Glomerular endothelial cell (primary cell): Measurements from ENCODE around the gene DGKG. TPM values are rescaled to one million over a fixed set of nuclear protein-coding genes. Genes with fewer than 3 reads are reported as not detected.

Experiments used
- DNase-seq: peaks from one replicate; pipeline ENCODE4 v3.0.0-alpha.2; 2011; ENCODE audit warnings: low read depth, low spot score; ENCODE audit errors: extremely low read depth
- total RNA-seq: library from RNA; depleted of rRNA; stranded (reverse); fragments of >200 nt; gene quantifications from 2 replicates; pipeline ENCODE4 v1.2.3, GENCODE V29; 2015

DGKG gene
- total RNA-seq, 1 donor from 2014 or later = 3.8 TPM

DNA sequence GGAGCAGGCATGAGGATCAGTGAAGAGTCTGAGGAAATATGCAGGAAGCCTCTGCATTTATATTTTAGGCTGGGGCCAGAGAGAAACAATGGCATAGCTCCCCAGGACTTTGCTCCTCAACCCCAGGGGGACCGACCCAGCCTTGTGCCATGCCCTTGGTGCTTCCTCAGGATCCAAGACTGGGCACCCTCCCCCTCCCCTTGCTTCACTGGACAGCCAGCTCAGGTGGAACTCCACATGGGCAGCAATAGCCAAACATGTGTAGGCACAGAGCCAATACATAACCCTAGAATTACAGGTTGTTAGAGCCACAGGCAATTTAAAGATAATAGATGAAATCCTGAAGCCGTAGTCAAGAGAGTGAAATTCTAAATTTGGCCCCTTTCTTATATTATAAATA lies 180.1 kb downstream of the DGKG start:
- no peak for DNase-seq

DNA sequence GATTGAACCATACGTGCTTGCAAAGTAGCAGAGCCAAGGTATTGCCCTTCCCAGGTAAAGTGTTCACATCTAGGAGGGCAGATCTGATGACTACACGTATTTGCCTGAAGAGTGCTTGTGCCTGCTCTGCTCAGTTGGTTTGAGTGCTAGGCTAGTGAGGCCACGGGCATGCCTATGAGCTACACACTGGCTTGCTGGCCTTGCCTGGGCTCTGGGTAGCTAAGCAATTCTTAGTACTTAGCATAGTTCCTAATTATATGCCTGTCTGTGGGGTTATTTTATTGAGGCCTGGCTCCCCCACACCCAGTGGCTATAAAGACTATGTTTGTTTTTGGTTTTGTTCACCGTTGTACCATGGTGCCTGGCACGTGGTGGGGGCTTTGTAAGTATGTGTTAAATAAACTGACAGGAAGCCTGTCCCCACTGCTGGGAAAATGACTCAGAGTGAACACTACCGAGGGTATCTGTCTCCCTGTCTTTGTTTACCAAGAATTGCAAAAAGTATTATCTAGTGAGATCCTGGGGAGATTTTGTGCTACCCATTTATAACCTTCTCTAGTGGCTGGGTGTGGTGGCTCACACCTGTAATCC lies 181.0 kb downstream of the DGKG start:
- no peak for DNase-seq

DNA sequence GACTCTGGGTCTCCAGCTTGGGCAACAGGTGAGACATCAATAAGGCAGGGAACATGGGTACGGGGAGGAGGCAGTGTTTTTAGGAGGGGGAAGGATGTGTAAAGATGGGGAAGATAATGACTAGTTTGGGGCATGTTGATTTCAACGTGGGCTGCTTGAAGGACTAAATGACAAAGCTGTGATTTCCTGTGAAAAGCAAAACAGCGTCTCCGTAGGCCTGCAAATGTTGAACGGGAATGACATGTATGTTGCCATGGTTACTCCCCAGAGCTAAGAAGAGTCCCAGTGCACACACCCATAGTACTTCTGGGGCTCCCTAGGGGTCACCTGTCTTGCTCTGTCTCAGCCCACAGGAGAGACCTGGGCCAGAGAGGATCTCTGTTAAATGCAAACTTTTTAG lies 181.9 kb downstream of the DGKG start:
- no peak for DNase-seq

DNA sequence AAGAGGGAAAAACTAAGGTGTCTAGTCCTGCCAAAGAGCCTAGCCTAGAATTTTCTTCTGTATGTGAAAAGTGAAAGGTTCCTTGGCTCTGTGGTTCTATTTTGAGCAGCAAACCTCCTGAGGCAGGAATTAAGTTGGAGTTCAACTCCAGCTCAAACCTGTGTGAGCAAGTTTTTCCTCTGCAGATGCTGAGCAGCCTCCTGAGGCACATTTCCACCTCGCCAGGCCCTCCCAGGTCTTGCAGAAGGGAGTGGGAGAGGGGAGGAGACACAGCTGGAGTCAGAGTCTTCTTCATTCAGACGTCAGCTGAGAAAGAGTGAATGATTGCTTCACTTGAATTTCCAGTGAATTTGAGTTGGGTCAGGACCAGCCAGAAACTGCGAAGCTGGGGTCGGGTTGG lies 183.6 kb downstream of the DGKG start:
- no peak for DNase-seq

DNA sequence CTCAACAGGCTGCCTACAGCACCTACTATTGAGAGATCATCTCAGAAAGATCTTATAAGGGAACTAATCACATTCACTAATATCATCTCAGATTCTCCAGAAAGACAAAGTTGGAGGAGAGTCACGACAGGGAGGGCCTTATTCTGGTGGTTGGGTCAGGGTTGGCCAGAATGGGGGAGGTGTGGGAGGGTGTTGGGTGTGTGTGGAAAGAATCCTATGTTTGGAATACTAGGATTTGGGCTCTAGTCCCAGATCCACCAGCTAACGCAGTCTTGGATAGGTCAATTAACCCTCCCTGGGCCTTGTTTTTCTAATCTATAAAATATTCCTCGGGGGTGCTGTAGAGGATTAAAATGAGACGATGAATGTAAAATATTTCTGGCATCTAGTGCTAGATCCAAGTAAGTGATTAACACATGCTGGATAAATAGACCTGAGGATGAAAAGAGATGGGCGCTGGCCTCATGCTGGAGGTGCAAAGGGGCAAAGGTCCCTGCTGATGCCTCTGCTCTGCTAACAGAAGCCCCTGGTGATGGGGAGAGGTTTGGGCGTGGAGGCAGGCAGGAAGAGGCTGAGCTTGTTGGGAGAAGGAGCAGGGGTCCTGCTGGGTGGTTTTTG lies 185.6 kb downstream of the DGKG start:
- no peak for DNase-seq

DNA sequence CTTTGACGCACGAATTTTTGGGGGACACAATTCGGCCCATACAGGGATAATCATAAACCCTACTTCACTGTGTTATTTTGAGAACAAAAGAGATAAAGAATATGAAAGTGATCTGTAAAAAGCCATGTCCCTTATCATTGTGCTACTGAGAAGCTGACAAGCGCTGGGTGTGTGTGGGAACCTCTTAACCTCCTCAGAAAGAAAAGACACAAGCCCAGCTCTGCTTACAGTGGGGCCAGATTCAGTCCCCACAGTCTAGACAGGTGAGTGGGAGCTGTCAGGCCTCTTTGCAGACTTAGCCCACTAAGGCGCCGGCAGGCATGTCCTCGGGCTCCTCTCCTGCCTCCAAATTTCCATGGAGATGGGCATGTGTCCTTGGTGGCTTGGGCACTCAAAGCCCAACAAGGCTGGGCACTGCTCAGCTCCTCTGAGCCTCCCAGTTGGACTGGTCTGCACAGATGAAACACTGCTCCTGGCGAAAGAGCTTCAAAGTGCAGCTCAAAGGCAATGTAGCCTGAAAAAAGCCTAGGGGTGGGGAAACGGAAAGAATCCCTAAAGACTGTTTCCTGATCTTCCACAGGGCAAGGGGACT lies 188.7 kb downstream of the DGKG start:
- no peak for DNase-seq

DNA sequence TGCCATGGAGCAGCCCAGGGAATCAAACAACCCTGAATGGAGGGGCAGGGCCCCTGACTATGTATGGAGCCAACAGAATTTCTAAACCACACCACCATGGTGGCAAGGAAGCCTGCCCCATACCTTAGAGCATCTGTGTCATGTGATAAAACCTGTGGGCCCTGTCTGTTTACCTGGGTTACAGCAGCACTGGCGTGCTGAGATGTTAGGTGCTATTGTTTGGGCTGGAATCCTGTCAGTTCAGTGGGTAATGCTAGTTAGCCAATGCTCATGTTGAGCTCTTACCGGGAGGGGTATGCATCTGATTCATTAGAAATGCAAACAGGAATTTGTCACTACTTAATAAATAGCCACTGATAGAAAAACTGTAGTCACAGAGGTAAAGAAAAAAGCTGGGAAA lies 189.7 kb downstream of the DGKG start:
- DNase-seq = no peak

DNA sequence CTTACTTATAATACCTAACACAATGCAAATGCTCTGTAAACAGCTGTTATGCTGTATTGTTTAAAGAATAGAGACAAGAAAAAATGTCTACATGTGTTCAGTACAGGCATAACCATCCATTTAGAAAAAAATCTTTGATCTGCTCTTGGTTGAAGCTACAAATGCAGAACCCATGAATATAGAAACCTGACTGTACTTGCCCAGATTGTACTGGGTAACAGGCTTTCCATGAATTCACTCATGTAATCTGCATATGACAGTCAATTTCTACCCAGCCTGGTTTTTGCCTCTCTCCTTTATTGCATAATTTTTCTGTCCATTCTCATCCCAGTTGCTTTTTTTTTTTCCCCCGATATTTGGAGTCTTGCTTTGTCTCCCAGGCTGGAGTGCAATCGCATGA lies 190.5 kb downstream of the DGKG start:
- no peak for DNase-seq

DNA sequence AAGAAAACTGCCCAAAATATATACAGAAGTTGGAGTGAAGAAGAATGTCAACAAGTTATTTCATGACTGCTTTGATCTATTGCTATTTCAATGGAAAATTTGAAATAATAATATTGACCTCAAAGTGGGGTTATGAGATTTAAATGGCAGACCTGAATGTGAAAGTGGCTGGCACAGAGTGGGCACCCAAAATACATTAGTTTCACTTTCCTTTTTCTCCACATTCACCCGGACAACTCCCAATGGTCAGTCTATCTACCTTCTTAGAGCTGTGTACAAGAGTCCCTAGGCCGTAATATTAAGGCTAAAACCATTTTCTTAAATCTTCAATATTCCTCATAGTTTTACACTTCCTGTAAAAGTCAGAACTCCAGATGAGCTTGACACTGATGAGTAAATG lies 191.5 kb downstream of the DGKG start:
- no peak for DNase-seq

DNA sequence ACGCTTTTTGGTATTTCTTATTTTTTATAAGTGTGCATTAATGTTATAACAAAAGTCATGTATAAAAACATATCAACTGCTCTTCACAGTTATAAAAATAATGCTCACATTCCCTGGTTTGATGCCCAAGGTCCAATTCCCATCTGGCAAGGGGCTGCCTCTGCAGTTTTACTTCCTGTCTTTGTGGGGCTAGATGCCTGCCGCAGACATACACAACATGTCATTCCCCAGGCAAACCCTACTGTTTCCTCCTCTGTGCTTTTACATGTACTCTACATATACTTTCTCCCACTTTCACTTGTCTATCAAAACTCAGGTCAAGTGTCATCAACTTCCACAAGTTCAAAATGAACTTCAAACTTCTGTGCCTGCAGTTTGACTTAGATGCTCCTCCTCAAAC lies 192.7 kb downstream of the DGKG start:
- no peak for DNase-seq

DNA sequence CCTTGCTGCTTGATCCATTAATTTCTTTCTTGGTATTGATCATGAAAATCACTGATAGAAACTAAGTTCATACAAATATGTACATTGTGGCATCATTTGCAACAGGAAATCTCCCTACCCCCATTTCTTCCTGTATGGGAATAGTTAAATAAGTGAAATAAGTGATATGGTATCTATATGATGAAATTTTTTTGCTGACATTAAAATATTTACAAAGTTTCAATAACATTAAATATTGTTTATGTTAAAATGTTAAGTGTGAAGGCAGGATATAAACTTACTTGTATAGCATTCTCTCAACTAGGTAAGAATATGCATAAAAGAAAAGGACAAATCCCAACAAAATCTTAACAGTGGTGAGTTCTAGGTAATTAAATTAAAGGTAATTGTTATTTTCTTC lies 193.1 kb downstream of the DGKG start:
- no peak for DNase-seq

DNA sequence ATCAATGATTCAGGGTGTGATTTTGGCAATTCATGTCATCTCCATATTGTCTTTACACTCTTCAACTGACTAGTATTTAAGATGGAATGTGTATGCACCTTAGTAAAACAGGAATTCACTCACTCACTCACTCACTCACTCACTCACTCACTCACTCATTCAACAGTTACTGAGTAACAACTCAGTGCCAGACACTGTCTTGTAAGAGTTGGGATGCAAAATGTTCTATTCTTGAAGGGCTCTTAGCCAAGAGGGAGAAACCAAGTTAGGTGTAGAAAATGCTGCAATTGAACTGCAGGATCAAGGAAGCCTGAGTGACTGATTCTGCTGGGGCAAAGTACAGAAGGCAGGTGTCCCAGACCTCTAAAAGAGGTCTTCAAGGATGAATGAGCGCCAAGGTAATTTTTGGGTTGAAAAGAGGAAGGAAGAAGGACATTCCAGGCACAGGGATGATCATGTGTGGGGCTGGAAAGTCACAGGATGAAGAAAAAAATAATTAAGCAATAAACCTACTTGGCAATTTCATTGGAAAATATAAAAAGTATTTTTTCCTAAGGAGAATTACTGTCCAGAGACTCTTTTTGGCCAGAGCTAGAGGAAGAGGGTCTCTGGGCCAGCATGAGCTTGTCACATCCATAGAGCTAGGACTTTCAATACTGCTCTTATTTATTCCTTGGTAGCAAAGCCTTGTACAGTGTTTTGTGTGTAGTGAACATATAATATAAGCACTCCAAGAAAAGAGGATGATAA lies 194.2 kb downstream of the DGKG start:
- no peak for DNase-seq

DNA sequence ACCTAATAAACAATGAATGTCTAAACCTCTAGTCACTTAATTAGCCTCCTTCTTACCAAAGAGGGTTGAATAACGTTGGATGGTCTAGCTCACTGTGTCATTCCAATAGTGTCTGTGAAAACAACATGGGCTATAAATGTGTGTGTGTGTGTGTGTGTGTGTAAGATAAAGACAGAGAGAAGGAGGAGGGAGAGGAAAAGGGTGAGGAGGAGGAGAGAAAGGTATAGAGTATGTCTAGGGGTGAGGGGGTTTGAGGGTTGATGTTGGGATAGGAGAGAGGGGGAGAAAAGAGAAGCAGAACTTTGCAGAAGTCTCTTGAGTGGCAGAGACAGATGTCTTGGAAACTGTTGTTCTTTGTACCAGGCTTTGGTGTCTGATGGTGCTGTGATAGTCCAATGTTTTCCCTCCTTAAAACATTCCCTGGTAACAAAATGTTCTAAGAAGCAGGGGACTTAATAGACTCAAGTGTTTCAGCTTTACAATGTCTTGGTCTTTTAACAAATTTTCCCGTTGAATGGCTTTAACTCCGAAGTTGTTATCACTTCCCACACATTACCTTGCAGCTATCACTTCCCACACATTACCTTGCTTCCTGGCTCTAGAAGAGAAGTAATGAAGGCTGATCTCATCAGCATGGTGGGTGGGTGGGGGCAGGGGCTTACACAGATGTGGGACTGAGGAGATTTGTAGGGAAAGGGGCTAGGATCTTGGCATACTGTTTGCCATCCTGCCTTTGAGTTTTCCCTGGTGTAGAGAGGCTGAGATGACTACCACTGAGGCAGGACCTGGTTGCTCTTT lies 195.3 kb downstream of the DGKG start:
- no peak for DNase-seq

DNA sequence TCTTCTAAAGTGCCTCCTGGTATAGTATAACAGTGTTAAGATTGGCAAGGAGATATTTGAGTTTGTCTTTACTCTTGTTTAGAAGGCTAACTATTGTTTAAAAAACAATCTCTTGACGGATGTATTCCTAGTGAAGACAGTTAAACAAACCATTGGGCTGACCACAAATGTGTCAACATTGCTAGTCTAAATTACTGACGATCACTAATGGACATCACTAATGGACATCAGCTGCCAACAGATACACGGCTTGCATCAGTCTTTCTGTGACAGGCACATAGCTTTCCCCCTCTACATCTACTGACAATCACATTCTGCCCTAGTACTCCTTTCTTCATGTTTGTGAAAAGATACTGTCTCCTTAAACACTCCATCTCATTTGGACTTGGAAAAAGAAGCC lies 196.0 kb downstream of the DGKG start:
- no peak for DNase-seq

DNA sequence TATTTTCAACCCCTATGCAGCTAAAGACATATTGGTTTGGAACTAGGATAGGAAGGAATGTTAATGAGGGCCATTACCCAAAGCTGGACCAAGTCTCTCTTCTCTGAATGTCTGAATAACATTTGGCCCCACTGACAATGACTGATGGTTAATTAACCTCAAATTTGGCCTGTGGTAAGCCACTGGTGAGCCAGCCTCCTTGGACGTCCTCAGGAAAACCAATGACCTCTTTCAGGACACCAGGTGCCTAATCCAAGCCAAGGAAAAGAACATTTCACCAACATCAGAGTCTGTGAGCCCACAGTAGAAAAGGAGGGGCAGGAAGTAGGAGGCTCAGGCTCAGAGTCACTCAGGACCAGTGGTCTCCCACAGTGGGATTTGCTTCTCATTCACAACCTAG lies 196.7 kb downstream of the DGKG start:
- DNase-seq = no peak

DNA sequence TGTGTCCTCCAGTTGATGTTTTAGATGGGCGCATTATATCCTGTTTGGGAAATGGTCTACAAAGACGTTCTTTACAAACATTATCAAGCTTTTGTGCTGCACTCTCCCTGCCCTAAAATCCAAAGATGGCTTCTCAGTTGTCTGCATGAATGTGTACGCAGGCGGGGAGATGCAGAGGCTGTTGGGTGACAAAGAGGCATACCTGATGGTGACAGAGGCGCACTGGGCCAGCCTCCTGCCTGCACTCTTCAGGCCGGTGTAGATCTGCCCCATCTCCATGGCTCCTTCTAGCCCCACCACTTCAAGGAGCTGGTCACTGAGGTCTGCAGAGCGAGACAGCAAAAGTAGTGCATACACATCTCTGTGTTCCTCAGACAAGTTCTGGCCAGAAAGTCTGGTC lies 197.3 kb downstream of the DGKG start:
- DNase-seq = no peak

DNA sequence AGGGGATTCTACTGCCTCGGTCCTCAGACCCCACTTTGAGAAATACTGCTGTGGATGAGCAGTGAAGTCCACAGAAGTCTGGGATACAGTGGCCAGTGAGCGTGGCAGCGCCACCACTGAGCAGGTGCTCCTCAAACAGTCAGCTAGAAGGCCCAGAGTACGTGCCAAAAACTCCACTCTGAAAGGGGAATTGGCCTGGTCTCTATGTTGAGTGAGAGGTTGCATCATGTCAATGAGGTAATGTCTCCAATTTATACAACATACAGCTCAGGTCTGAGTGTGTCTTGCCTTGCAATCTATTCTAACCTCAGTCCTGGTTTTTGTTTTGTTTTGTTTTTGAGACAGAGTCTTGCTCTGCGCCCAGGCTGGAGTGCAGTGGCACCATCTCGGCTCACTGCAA lies 199.8 kb downstream of the DGKG start:
- DNase-seq = no peak

DNA sequence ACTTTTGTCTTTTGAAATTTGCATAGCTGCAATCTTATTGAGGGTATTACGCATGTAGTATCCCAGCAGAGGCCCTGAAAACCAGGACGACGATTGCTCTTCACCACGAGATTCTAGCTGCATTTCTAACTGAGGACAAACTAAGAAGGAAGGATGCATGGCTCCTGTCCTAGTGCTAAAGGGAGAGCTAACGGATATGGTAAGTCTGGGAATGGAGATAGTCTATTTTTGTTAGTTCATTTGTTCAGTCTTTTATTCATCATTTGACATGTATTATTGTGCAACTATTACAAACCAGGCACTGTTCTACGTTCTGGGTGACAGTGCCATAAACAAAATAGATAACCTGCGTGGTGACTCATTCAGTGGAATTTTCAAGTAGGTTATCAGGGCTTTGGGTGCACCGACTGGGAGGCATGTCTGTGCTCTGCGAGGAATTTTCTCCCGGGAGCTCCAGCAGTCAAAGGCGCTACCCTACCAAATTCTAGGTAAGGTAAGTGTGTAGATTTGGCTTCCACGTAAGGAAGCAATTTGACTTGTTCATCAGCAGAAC lies 201.3 kb downstream of the DGKG start:
- DNase-seq = no peak

DNA sequence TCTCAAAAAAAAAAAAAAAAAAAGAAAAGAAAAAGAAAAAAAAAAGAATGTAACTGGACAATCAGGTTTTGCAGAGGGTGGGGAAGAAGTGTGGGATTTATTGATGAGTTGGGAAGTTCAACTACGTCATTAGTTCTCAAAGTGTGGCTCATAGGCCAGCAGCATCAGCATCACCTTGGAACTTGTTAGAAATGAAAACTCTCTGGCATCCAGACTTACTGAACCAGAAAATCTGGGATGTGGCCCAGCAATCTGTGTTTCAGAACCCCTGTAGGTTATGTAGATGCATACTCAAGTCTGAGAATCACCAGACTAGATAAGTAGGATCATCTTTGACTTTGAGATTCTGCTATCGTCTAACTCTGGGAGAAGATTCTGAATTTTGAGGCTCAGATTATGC lies 207.4 kb downstream of the DGKG start:
- no peak for DNase-seq

DNA sequence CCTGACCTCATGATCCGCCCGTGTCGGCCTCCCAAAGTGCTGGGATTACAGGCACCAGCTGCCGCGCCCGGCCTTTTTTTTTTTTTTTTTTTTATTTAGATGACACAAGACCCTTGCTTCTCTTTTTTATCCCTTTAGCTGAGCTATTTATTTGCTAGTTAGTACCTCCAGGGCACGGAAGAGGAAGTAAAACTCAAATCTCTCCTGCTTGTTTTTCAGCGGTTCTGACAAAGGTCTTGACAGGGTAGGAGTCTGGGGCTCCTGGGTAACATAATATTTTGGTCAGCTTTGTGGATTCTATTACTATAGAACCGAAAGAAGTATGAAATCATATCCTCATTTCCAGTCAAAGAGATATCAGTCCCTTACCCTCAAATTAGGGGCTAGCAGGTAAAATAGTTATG lies 209.1 kb downstream of the DGKG start:
- DNase-seq = no peak

DNA sequence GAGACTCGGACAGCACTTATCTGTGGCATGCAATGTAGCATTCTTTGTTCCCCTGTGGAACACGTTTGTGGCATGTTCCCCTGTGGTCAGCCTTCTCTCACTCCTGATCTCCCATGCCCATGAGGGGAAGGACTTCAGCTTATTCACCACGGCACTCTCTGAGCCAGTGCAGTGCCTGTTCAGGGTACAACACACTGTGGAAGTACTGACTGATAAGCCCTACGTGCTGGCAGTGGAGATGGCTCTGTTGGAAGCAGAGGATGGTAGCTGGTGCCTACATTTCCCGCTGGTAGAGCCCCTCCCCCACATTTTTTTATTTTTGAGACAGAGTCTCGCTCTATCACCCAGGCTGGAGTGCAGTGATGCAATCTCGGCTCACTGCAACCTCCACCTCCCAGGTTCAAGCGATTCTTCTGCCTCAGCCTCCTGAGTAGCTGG lies 209.7 kb downstream of the DGKG start:
- DNase-seq = no peak
